Measurements from ENCODE around the gene PSMG2. TPM values are rescaled to one million over a fixed set of nuclear protein-coding genes. Genes with fewer than 3 reads are reported as not detected.

Gene PSMG2
- polyA plus RNA-seq, 2 of the 4 experiments (the other 2 are of a cell fraction) = 69.2 to 75.7 TPM

- no peak overlapping the region for H3K27ac ChIP-seq
- peak overlapping the region; percentile 89; the same call in 1 of the 3 replicates for H3K4me2 ChIP-seq
- 75% methylated on average over 1 of the region's 1 CpG for WGBS (ENCODE audit: missing lambda C conversion rate)
- no peak for FAIRE-seq
- ATAC-seq = no peak
- H3K4me3 ChIP-seq = no peak overlapping the region
- DNase-seq (ENCODE audit: low read depth in 1 of 2, low spot score in 1 of 2) = no peak
- TF ChIP-seq JUN (IDR thresholded peaks at IDR 0.05) = no peak
- no peak for TF ChIP-seq MAZ (IDR thresholded peaks at IDR 0.05; ENCODE audit: borderline replicate concordance, low read depth, low read length)
- TF ChIP-seq ZSCAN20 (CRISPR knock-in tag; IDR thresholded peaks at IDR 0.05) = no peak
- no peak for TF ChIP-seq HDAC2 (IDR thresholded peaks at IDR 0.05)
- no peak for TF ChIP-seq ESRRA (IDR thresholded peaks at IDR 0.05; ENCODE audit: borderline replicate concordance, low read length)
- no peak for TF ChIP-seq ELK1 (IDR thresholded peaks at IDR 0.05; ENCODE audit: low read depth, low read length)
- no peak for TF ChIP-seq PBX3 (IDR thresholded peaks at IDR 0.05)
- TF ChIP-seq RFX5 (IDR thresholded peaks at IDR 0.05) = no peak
- TF ChIP-seq FOXS1 (CRISPR knock-in tag; IDR thresholded peaks at IDR 0.05) = no peak
- no peak for TF ChIP-seq CBX2 (IDR thresholded peaks at IDR 0.05; ENCODE audit: borderline replicate concordance, low read depth)
- TF ChIP-seq EHF (CRISPR knock-in tag; IDR thresholded peaks at IDR 0.05) = no peak
- TF ChIP-seq KDM5A (IDR thresholded peaks at IDR 0.05) = no peak
- TF ChIP-seq ZFP36 (IDR thresholded peaks at IDR 0.05; ENCODE audit: borderline replicate concordance, partially characterized antibody) = no peak
- no peak for TF ChIP-seq MYC (IDR thresholded peaks at IDR 0.05; ENCODE audit: borderline replicate concordance, low read length)
- TF ChIP-seq RCOR1 (IDR thresholded peaks at IDR 0.05; ENCODE audit: low read depth, low read length) = no peak
- no peak for TF ChIP-seq CEBPB (IDR thresholded peaks at IDR 0.05)
- H3K9me3 ChIP-seq = no peaks in the 10 kb centered on the region
- ChIA-PET POLR2A (no interaction called here), CTCF (interaction anchor here (0.7 to 1.6 kb wide), 4 partner anchors 14 to 903 kb away, joined by 3 to 7 read pairs (median 4); no protein-coding TSS in a partner anchor)
- peaks cover 26% of the 10 kb centered on the region for H3K4me1 ChIP-seq
Measured at GRCh38 chr18:12654971-12655370, 47.9 kb upstream of the PSMG2 start.

GRCh38 chr18:12656605-12656937 lies 46.3 kb upstream of the PSMG2 start:
- DNase-seq (ENCODE audit: low read depth in 1 of 2, low spot score in 1 of 2) = no peak
- H3K27ac ChIP-seq = peak overlapping the region; percentile 88 to 91
- WGBS (ENCODE audit: missing lambda C conversion rate) = 4% methylated on average over 3 of the region's 3 CpGs
- H3K9me3 ChIP-seq = no peaks in the 10 kb centered on the region
- H3K4me3 ChIP-seq = peak overlapping the region; percentile 95
- TF ChIP-seq EHF (CRISPR knock-in tag; IDR thresholded peaks at IDR 0.05) = no peak
- no peak for TF ChIP-seq JUNB (IDR thresholded peaks at IDR 0.05)
- TF ChIP-seq BCL3 (IDR thresholded peaks at IDR 0.05) = no peak
- TF ChIP-seq JUN (IDR thresholded peaks at IDR 0.05) = no peak
- no peak for TF ChIP-seq RNF2 (IDR thresholded peaks at IDR 0.05; ENCODE audit: borderline replicate concordance, low read depth)
- no peak for TF ChIP-seq MAFK (IDR thresholded peaks at IDR 0.05; ENCODE audit: partially characterized antibody)
- no peak for TF ChIP-seq CHD4 (IDR thresholded peaks at IDR 0.05; ENCODE audit: borderline replicate concordance)
- no peak for TF ChIP-seq BHLHE40 (IDR thresholded peaks at IDR 0.05; ENCODE audit: low read depth, low read length)
- no peak for TF ChIP-seq ZFP36 (IDR thresholded peaks at IDR 0.05; ENCODE audit: borderline replicate concordance, partially characterized antibody)
- no peak for TF ChIP-seq HES2 (IDR thresholded peaks at IDR 0.05)
- no peak for TF ChIP-seq HOXB5 (CRISPR knock-in tag; IDR thresholded peaks at IDR 0.05)
- no peak for TF ChIP-seq HEYL (CRISPR knock-in tag; IDR thresholded peaks at IDR 0.05)
- no peak for TF ChIP-seq FOSB (CRISPR knock-in tag; IDR thresholded peaks at IDR 0.05)
- TF ChIP-seq ZC3H11A (IDR thresholded peaks at IDR 0.05) = no peak
- no peak for TF ChIP-seq GATA3 (IDR thresholded peaks at IDR 0.05; ENCODE audit: borderline replicate concordance)
- TF ChIP-seq FOSL2 (IDR thresholded peaks at IDR 0.05) = no peak
- TF ChIP-seq FOSL2 (CRISPR knock-in tag; IDR thresholded peaks at IDR 0.05) = no peak
- TF ChIP-seq PHF8 (IDR thresholded peaks at IDR 0.05; ENCODE audit: borderline replicate concordance, low read depth) = no peak
- TF ChIP-seq MAZ (IDR thresholded peaks at IDR 0.05; ENCODE audit: borderline replicate concordance, low read depth, low read length) = no peak
- TF ChIP-seq KDM5A (IDR thresholded peaks at IDR 0.05) = no peak
- TF ChIP-seq CTCF (IDR thresholded peaks at IDR 0.05) = no peak
- peak overlapping the region; percentile 89 for H3K4me2 ChIP-seq
- peaks cover 26% of the 10 kb centered on the region for H3K4me1 ChIP-seq
- CTCF ChIA-PET = no interaction called here
- no peak for FAIRE-seq
- POLR2A ChIA-PET = no interaction called here
- ATAC-seq = no peak

Measured in A549 (cell line).